HepG2 (cell line): ENCODE measurements around the gene NYAP2. TPM values are rescaled to one million over a fixed set of nuclear protein-coding genes. Genes with fewer than 3 reads are reported as not detected.

Experiments used
- ATAC-seq: fragments of 200-7000 bp; cut with Tn5 transposase; 3 replicates; pipeline ENCODE4 v1.9.1; 2020; ENCODE audit warnings: mild to moderate bottlenecking, moderate library complexity
- BruUV-seq: library from RNA; stranded (reverse); fragments of 400-500 nt; replicated peaks from 2 replicates; lab custom pipeline; 2021; lab: Mats Ljungman, UMichigan
- CTCF ChIA-PET: fragments of 300-600 bp; formaldehyde crosslinking; extraction: SDS; loops from one replicate; lab custom pipeline; 2021; ENCODE audit warnings: low total read pairs, inconsistent platforms, low intra/inter-chr PET ratio; lab: Yijun Ruan, JAX
- POLR2A ChIA-PET: fragments of 350-600 bp; sonication (Branson Sonifier 250); formaldehyde crosslinking; loops from one replicate; lab custom pipeline; 2020; ENCODE audit warnings: antibody characterized with exemption, inconsistent platforms; lab: Yijun Ruan, JAX
- DNase-seq: peaks from one replicate; pipeline ENCODE4 v3.0.0-alpha.2; 2015; ENCODE audit warnings: low spot score
- FAIRE-seq: peaks from 3 replicates; lab custom pipeline; 2011; peaks lifted over from hg19 to GRCh38; lab: Jason Lieb, UNC
- H2AFZ ChIP-seq: one replicate; pipeline ENCODE4 v1.6.1; 2011; ENCODE audit warnings: low read length, inconsistent platforms
- H3K27ac ChIP-seq: fragments of 300-600 bp; 3 replicates; pipeline ENCODE4 v1.8.0; 2011; ENCODE audit warnings: mixed run types, mild to moderate bottlenecking, mixed read lengths, low read length, inconsistent platforms; ENCODE audit not compliant: insufficient read depth; ENCODE audit errors: extremely low read length
- H3K27me3 ChIP-seq, 2 experiments: fragments of 200-600 bp in 1 of 2; 2 replicates in 1 of 2; 3 replicates in 1 of 2; pipeline versions ENCODE4 v1.6.0 to v1.8.0; 2011; ENCODE audit warnings: low read length in 2 of 2, mild to moderate bottlenecking in 2 of 2, moderate library complexity in 2 of 2, inconsistent platforms in 1 of 2; ENCODE audit not compliant: insufficient read depth in 2 of 2, control insufficient read depth in 1 of 2
- H3K36me3 ChIP-seq, 2 experiments: fragments of 200-600 bp in 1 of 2; replicated peaks in 1 of 2; 2 replicates in 1 of 2; 3 replicates in 1 of 2; pipeline versions ENCODE4 v1.5.1 to v1.8.0; 2011; ENCODE audit warnings: low read length in 2 of 2, inconsistent platforms in 1 of 2; ENCODE audit not compliant: insufficient read depth in 2 of 2, control insufficient read depth in 1 of 2
- H3K4me1 ChIP-seq: 2 replicates; pipeline ENCODE4 v1.5.1; 2012; ENCODE audit warnings: low read length, inconsistent platforms; ENCODE audit not compliant: insufficient read depth
- H3K4me2 ChIP-seq: 2 replicates; pipeline ENCODE4 v1.6.0; 2011; ENCODE audit warnings: low read depth, low read length, inconsistent platforms
- H3K4me3 ChIP-seq, 3 experiments: fragments of 200-600 bp in 1 of 3; sonication (generic), shearing (Covaris generic) in 1 of 3; replicated peaks in 1 of 3; 2 replicates each; pipeline ENCODE4 v1.5.1; 2011 to 2016; ENCODE audit warnings: low read length in 3 of 3, inconsistent platforms in 2 of 3, low read depth in 2 of 3, mild to moderate bottlenecking in 2 of 3, control low read depth in 1 of 3, mixed read lengths in 1 of 3; ENCODE audit not compliant: insufficient read depth in 1 of 3
- H3K79me2 ChIP-seq: one replicate; pipeline ENCODE4 v1.6.1; 2011; ENCODE audit warnings: low read length, inconsistent platforms; ENCODE audit not compliant: insufficient read depth
- H3K9ac ChIP-seq: 2 replicates; pipeline ENCODE4 v1.6.0; 2011; ENCODE audit warnings: mild to moderate bottlenecking, low read depth, low read length, inconsistent platforms; ENCODE audit not compliant: insufficient read depth
- H3K9me3 ChIP-seq: 2 replicates; pipeline ENCODE4 v1.5.1; 2012; ENCODE audit warnings: mild to moderate bottlenecking, low read length
- H4K20me1 ChIP-seq: 2 replicates; pipeline ENCODE4 v1.6.0; 2011; ENCODE audit warnings: inconsistent platforms, mild to moderate bottlenecking, low read length, moderate library complexity; ENCODE audit not compliant: insufficient read depth
- CEBPG ChIP-seq: IDR thresholded peaks from 2 replicates; pipeline ENCODE4 v1.6.1; 2016
- HDAC2 ChIP-seq: sonication (generic); formaldehyde crosslinking; IDR thresholded peaks from 2 replicates; pipeline ENCODE4 v1.4.0; 2020; ENCODE audit warnings: missing genetic modification reagents
- MXI1 ChIP-seq: IDR thresholded peaks from 3 replicates; pipeline ENCODE4 v1.6.1; 2012; ENCODE audit warnings: low read depth, low read length, inconsistent platforms, borderline replicate concordance
- MZF1 ChIP-seq: sonication (generic); formaldehyde crosslinking; IDR thresholded peaks from 2 replicates; pipeline ENCODE4 v1.8.1; 2023; ENCODE audit warnings: mild to moderate bottlenecking, missing genetic modification reagents, borderline replicate concordance
- NFATC3 ChIP-seq: sonication (generic); formaldehyde crosslinking; IDR thresholded peaks from 2 replicates; pipeline ENCODE4 v1.5.1; 2020; ENCODE audit warnings: mild to moderate bottlenecking, missing genetic modification reagents
- PRMT3 ChIP-seq: sonication (generic); formaldehyde crosslinking; IDR thresholded peaks from 2 replicates; pipeline ENCODE4 v1.8.1; 2022; ENCODE audit warnings: low read depth, mild to moderate bottlenecking, moderate library complexity, missing genetic modification reagents, borderline replicate concordance
- RAD21 ChIP-seq: fragments of 450-650 bp; formaldehyde crosslinking; IDR thresholded peaks from 2 replicates; pipeline ENCODE4 v1.5.0; 2020; ENCODE audit warnings: mild to moderate bottlenecking
- REPIN1 ChIP-seq: sonication (generic); formaldehyde crosslinking; IDR thresholded peaks from 2 replicates; pipeline ENCODE4 v1.8.0; 2022; ENCODE audit warnings: missing genetic modification reagents, low read depth, mild to moderate bottlenecking, borderline replicate concordance
- REXO4 ChIP-seq: sonication (generic); formaldehyde crosslinking; IDR thresholded peaks from 2 replicates; pipeline ENCODE4 v1.8.0; 2022; ENCODE audit warnings: missing genetic modification reagents, mild to moderate bottlenecking, borderline replicate concordance
- SMARCE1 ChIP-seq: fragments of 450-650 bp; IDR thresholded peaks from 2 replicates; pipeline ENCODE4 v1.6.1; 2017; ENCODE audit warnings: borderline replicate concordance
- TEAD3 ChIP-seq: optimal IDR thresholded peaks from 2 replicates; pipeline ENCODE3; 2016; ENCODE audit warnings: borderline replicate concordance
- ZBTB37 ChIP-seq: sonication (generic); formaldehyde crosslinking; IDR thresholded peaks from 2 replicates; pipeline ENCODE4 v1.4.0; 2020; ENCODE audit warnings: mild to moderate bottlenecking, missing genetic modification reagents
- ZNF296 ChIP-seq: sonication (generic); formaldehyde crosslinking; conservative IDR thresholded peaks from 2 replicates; pipeline ENCODE4 v1.5.0; 2020; ENCODE audit warnings: mild to moderate bottlenecking, missing genetic modification reagents
- ZNF556 ChIP-seq: sonication (generic); formaldehyde crosslinking; IDR thresholded peaks from 2 replicates; pipeline ENCODE4 v1.4.0; 2020; ENCODE audit warnings: mild to moderate bottlenecking, missing genetic modification reagents, borderline replicate concordance
- WGBS: methylation state at CpG from one replicate; pipeline ENCODE4 v1.1.6; 2017; ENCODE audit warnings: low lambda C conversion rate; 5-methylcytosine and 5-hydroxymethylcytosine counted together
- in situ Hi-C: cut with HindIII; loops from 2 replicates; pipeline ENCODE4 v1.10.0; 2017; ENCODE audit warnings: low pct_unique_long_range_greater_than_20kb; ENCODE audit not compliant: extremely low pct_ligation_motif_present
- intact Hi-C: fragments of 100-400 bp; cut with micrococcal nuclease; formaldehyde crosslinking; loops from one replicate; pipeline ENCODE4 v1.10.0; 2022; ENCODE audit not compliant: unreplicated experiment
- polyA plus RNA-seq, 8 experiments: library from polyadenylated mRNA; depleted of rRNA in 3 of 8; stranded (reverse) in 7 of 8; unstranded in 1 of 8; fragments of >200 nt; fragmentation: Illumina TruSeq in 4 of 8; extraction: Trizol in 4 of 8; gene quantifications; 2 replicates each; pipeline versions ENCODE4 v1.2.1 to v1.2.3, GENCODE V29; 2011 to 2016; ENCODE audit warnings: low read depth in 4 of 8, missing spikeins in 1 of 8, mixed read lengths in 1 of 8; ENCODE audit not compliant: insufficient read depth in 1 of 8
- total RNA-seq, 5 experiments: library from RNA; depleted of rRNA; stranded (reverse); fragments of >200 nt; fragmentation: Illumina TruSeq; extraction: Trizol; gene quantifications; 2 replicates each; pipeline ENCODE4 v1.2.3, GENCODE V29; 2016; ENCODE audit warnings: low read depth in 1 of 5
- TF ChIP-seq, protein P1 (sequence below): sonication (generic); formaldehyde crosslinking; IDR thresholded peaks from 2 replicates; pipeline ENCODE4 v1.4.0; 2020; ENCODE audit warnings: missing genetic modification reagents, borderline replicate concordance
- TF ChIP-seq, protein P2 (sequence below): sonication (generic); formaldehyde crosslinking; IDR thresholded peaks from 2 replicates; pipeline ENCODE4 v1.9.0; 2022; ENCODE audit warnings: low read depth, missing genetic modification reagents
- TF ChIP-seq, protein P3 (sequence below): IDR thresholded peaks from 2 replicates; pipeline ENCODE4 v1.6.1; 2018; ENCODE audit warnings: missing genetic modification reagents

The NYAP2 gene
- total and polyA plus RNA-seq, 2 of the 13 experiments (the other 11 are each of a cell fraction or from before 2014, with no cell fraction given): not detected

- Histone ChIP-seq H2AFZ (no peak overlapping the region), H3K9me3 (no peaks in the 10 kb centered on the region), H3K9ac (no peak overlapping the region), H4K20me1 (no peaks in the 10 kb centered on the region), H3K27ac (no peak overlapping the region), H3K36me3 (no peaks in the 10 kb centered on the region), H3K4me1 (no peaks in the 10 kb centered on the region), H3K4me2 (no peak overlapping the region), H3K4me3 (no peak overlapping the region), H3K79me2 (no peaks in the 10 kb centered on the region), H3K27me3 (no peaks in the 10 kb centered on the region)
- intact Hi-C loops: loop anchor here (1.0 to 10.0 kb wide), 3 partner anchors 537 to 658 kb away; no protein-coding TSS in a partner anchor
- CTCF ChIA-PET: interaction anchor here (0.6 to 3.8 kb wide), 5 partner anchors 378 to 1325 kb away, joined by 3 to 52 read pairs (median 3); no protein-coding TSS in a partner anchor
- BruUV-seq: no TSS peak
- FAIRE-seq (peak; percentile 79), ATAC-seq (peak; percentile 90), DNase-seq (peak; percentile 53)
- 7% methylated on average over 11 of the region's 11 CpGs for WGBS
- in situ Hi-C loops: loop anchor here (5.0 to 25.0 kb wide), 3 partner anchors 378 to 1298 kb away; no protein-coding TSS in a partner anchor
- POLR2A ChIA-PET: no interaction called here
- no peak for TF ChIP-seq ZBTB37
- TF ChIP-seq, protein P1, sequence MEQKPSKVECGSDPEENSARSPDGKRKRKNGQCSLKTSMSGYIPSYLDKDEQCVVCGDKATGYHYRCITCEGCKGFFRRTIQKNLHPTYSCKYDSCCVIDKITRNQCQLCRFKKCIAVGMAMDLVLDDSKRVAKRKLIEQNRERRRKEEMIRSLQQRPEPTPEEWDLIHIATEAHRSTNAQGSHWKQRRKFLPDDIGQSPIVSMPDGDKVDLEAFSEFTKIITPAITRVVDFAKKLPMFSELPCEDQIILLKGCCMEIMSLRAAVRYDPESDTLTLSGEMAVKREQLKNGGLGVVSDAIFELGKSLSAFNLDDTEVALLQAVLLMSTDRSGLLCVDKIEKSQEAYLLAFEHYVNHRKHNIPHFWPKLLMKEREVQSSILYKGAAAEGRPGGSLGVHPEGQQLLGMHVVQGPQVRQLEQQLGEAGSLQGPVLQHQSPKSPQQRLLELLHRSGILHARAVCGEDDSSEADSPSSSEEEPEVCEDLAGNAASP (CRISPR knock-in tag): 0 out of 2 replicates have a peak, but pooled peaks have one; percentile 14
- TF ChIP-seq, protein P2, sequence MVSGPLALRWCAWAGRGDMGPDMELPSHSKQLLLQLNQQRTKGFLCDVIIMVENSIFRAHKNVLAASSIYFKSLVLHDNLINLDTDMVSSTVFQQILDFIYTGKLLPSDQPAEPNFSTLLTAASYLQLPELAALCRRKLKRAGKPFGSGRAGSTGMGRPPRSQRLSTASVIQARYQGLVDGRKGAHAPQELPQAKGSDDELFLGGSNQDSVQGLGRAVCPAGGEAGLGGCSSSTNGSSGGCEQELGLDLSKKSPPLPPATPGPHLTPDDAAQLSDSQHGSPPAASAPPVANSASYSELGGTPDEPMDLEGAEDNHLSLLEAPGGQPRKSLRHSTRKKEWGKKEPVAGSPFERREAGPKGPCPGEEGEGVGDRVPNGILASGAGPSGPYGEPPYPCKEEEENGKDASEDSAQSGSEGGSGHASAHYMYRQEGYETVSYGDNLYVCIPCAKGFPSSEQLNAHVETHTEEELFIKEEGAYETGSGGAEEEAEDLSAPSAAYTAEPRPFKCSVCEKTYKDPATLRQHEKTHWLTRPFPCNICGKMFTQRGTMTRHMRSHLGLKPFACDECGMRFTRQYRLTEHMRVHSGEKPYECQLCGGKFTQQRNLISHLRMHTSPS (CRISPR knock-in tag): no peak
- peak; percentile 76 for TF ChIP-seq TEAD3 (CRISPR knock-in tag)
- TF ChIP-seq CEBPG (CRISPR knock-in tag): 0 out of 2 replicates have a peak, but pooled peaks have one; percentile 27
- TF ChIP-seq MXI1: 0 out of 3 replicates have a peak, but pooled peaks have one; percentile 14
- no peak for TF ChIP-seq NFATC3 (CRISPR knock-in tag)
- TF ChIP-seq PRMT3 (CRISPR knock-in tag): no peak
- TF ChIP-seq RAD21 (CRISPR knock-in tag): peak; percentile 82
- TF ChIP-seq MZF1 (CRISPR knock-in tag): no peak
- TF ChIP-seq, protein P3, sequence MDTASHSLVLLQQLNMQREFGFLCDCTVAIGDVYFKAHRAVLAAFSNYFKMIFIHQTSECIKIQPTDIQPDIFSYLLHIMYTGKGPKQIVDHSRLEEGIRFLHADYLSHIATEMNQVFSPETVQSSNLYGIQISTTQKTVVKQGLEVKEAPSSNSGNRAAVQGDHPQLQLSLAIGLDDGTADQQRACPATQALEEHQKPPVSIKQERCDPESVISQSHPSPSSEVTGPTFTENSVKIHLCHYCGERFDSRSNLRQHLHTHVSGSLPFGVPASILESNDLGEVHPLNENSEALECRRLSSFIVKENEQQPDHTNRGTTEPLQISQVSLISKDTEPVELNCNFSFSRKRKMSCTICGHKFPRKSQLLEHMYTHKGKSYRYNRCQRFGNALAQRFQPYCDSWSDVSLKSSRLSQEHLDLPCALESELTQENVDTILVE: 0 out of 2 replicates have a peak, but pooled peaks have one; percentile 48
- TF ChIP-seq REPIN1: no peak
- TF ChIP-seq REXO4 (CRISPR knock-in tag): no peak
- no peak for TF ChIP-seq SMARCE1
- TF ChIP-seq ZNF296 (CRISPR knock-in tag): no peak
- no peak for TF ChIP-seq HDAC2 (CRISPR knock-in tag)
- no peak for TF ChIP-seq ZNF556 (CRISPR knock-in tag)
Measured at GRCh38 chr2:225660262-225661131, 261.0 kb downstream of the NYAP2 start.
